NCI-H524 (cell line): ENCODE data around the gene TRIB2.
"Not testable (repeated sequence)": the region's sequence is repeated elsewhere in the genome, so short reads cannot be mapped to it uniquely, and the experiment has no call there.

Experiments used
- DNase-seq, 2 experiments: peaks; one replicate each; lab custom pipeline; 2025; lab: John Stamatoyannopoulos, UW

TRIB2 gene

DNA sequence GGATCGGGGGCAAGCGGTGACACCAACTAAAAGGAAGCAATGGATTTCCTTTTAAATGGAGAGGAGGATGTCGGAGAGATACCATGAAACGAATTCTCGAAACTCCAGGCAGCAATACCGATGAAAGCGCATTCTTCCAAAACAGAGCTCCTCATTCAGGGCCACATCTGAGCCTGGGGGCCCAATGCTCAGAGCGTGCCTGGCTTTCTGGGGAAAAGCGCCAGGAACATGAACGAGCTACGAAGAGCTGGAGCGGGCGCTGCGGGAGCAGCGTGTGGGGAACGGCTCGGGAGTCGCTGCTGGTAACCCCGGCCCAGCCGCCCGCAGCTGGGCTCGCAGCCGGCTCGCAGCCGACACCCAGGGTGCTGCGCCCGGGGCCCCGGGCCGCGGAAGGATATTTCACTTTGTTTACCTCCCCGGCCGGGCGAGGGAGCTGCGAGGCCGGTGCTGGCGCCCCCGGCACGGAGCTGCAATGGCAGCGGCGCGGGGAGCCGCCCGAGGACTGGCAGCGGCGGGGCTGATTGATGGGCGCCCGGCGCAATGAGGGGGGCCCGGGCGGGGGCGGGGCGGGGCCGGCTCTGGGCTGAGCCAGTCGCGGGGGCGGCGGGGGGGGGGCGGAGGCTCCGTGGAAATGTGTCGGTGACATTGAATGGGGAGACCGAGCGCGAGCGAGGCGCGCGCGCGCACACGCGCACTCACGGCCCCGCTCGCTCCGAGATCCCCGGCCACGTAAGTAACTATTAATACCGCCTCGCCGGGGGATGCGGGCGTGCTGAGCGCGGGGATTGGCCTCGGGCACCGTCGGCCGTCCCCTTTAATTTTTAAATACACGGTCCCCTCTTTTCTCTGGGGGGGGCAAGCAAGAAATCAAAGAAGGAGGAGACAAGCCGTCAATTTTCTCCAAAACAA lies at the start of gene TRIB2:
Gene TRIB2, plus strand, starts transcription at position 655 of the 909 bp plus-strand sequence. CDS start 1,372 bp downstream, outside the sequence.
- DNase-seq = peak; percentile 82 to 93

DNA sequence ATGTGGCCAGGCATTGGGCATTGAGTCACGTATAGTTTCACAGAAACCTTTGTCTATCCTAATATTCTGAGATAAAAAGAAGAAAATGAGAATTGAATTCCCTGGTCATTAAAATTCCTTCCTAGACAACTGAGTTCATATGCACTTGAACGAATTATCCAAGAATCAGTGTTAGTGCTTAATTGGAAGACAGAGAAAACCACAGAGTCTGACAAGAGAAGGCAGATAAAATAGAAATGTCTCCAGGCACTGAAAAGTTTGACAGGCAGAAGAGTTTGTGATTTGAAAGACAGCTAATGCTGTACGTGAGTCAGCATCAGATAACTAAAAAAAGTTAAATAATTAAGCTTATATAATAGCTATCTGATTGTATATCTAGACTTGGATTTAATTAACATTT lies 47.7 kb upstream of the TRIB2 start:
- no peak for DNase-seq

DNA sequence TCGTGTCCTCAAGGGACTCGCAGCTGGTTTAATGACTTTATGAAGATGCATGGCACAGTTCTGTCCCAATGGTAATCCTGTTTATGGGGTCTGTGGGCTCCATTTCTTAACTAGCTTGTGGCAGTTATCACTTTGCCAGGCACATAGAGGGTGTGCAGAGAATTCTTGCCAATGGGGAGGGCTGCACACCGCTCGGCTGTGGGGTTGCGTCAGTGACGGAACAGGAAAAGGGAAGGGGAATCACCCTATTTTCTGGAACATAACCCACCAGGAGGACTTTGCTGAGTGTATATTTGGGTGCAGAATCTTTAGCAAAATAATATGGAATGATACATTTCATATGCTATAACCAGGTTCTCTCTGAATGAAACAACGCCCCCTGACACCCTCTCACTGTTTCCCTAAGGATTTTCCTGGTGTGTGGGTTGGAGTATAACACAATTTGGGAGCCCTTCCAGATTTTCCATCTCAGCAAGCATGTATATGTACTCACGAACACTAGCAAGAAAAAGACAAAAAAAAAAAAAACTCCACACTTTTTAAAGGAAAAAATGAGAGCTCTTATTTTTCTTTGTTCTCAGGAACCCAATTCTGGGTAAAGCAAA lies 43.9 kb upstream of the TRIB2 start:
- DNase-seq = no peak

DNA sequence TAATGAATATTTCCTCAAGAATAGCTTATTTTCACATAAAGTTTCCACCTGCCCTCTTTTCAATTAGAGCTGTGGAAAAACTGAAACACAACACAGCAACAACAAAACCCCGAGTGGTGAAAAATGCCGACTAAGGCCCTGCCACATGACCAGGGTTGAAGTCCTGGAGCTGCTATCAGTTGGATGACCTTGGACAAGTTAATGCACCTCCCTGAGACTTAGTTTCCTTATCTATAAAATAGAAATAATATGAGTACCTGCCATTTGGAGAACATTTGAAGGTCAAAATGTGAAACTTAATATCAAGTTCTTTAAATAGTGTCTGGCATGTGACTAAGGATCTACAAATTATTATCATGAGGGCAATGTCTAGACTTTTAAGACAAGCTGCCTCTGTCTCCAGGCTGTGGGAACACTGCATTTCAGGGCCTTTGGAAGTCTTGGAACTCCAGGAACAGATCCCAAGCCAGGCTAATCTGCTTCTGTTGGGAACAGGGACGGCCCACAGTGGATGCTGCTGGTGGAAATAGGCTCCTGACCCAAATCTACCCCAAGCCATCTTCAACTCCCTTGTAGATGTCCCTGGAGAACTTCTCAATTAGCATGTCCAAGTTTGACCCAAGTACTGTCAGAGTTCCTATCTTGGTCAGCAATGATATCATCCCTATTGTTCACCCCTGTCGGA lies 42.0 kb upstream of the TRIB2 start:
- no peak for DNase-seq

DNA sequence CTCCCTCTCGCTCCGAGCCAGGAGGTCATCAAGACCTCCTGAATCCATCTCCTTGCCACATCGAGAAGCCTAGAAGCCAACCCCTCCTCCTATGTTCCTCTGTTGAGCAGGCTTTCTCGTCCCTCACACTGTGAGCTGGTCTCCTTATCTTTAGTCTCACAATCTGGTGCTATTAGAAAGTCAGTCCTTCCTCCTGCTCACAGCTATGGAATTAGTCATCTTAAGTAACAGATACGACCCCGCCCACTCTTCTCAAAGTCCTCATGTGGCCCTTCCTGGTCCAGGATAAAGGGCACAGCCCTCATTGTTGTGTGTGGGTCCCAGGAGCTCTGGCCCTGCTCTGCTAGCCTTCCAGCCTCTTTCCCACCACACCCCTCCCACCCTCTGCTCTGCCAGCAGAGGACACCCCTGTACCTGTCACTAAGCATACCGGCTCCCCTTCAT lies 41.4 kb upstream of the TRIB2 start:
- no peak for DNase-seq

DNA sequence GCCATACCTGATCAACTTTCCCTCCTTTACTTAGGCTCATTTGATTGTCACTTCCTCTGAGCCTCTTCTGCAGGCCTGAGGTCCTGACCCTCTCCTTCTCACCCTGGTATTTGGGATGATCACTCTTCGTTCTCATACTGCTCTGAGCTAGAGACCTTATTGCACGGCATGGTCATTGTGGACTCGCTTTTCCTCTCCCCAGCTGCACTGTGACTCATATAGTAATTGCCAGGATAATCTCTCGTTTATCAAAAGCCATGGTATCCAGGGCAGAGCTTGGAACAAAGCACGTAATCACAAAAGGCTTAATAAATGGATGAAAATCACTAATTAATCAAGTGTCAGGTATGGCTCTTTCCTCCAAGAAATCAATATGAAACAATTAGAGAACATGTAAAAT lies 40.9 kb upstream of the TRIB2 start:
- no peak for DNase-seq

DNA sequence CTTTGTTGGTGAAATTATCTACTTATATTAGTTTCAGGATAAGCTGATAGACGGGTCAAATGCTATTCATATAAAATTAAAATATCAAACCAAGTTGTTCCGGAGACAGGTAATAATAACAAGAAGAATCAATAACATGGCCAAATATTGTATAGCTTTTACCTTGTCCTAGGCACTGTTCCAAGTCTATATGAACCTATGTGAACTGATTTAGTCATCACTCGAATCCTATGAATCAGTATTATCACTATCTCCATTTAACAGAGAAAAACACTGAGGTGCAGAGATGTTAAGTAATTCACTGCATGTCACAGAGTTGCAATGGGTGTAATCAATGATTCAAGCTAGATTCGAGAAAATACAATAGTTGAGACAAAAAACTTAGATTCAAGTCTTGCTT lies 40.0 kb upstream of the TRIB2 start:
- no peak for DNase-seq

DNA sequence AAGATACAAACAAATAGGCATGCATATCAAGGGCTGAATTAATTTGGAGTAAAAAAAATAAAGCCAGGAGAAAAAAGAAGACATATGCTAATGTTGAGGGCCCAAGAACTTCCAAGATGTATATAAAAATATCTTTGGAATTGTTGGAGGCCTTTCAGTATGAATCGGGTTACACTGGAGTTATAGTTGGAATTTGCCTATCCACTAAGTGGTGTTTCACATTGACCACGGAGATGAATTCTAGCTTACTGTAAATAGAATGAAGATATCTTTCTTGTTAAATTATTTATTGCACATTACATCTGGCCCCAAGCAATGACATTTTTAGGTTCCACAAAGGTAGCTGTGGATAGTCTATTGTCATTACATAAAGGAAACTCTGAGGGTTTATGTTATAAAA lies 38.5 kb upstream of the TRIB2 start:
- no peak for DNase-seq

DNA sequence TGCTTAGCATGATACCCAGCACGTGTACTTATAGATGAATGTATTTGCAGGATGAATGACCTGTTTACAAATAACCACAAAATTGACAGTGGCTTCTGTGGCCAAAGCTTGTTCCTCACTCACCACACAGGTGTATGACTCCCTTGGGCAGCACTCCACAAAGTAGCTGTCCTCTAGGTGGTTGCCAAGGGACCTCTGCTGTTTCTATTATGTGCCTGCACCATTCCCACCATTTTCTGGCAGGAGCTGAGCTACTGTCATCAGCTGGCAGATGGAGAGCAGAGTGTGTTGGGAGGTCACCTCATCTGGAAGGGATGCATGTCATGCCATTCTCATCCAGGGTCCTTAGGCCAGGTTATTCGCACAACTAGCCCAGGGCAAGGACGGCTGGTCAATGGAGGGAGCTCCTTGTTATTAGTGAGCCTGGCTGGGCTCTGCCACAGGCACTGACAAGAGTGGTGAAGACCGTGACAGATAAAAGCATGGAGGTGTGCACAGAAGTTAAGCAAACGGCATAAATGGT lies 37.1 kb upstream of the TRIB2 start:
- no peak for DNase-seq

DNA sequence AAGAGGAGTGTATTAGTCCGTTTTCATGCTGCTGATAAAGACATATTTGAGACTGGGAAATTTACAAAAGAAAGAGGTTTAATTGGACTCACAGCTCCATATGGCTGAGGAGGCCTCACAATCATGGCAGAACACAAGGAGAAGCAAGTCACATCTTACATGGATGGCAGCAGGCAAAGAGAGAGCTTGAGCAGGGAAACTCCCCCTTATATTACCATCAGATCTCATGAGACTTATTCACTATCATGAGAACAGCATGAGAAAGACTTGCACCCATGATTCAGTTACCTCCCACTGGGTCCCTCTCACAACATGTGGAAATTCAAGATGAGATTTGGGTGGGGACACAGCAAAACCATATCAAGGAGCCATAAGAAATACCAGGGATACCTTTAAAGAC lies 36.6 kb upstream of the TRIB2 start:
- not testable (repeated sequence) for DNase-seq

DNA sequence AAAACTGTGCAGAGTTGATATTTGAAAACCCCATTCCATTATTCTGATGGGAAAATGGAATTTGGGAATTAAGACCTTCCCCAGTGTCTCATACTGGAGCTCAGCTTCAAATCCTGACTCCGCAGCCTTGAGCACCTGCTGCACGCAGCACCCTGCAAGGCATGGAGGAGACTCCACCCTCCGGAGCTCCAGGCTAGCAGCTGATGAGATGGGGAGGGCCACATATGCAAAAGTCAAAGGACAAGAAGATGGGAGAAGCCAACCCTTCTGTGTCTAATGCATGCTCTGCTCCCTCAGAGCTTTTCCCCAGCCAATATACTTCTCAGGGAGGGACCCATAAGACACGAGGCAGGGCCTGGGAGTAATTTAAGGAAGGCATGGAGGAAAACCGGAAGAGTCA lies 34.7 kb upstream of the TRIB2 start:
- no peak for DNase-seq

DNA sequence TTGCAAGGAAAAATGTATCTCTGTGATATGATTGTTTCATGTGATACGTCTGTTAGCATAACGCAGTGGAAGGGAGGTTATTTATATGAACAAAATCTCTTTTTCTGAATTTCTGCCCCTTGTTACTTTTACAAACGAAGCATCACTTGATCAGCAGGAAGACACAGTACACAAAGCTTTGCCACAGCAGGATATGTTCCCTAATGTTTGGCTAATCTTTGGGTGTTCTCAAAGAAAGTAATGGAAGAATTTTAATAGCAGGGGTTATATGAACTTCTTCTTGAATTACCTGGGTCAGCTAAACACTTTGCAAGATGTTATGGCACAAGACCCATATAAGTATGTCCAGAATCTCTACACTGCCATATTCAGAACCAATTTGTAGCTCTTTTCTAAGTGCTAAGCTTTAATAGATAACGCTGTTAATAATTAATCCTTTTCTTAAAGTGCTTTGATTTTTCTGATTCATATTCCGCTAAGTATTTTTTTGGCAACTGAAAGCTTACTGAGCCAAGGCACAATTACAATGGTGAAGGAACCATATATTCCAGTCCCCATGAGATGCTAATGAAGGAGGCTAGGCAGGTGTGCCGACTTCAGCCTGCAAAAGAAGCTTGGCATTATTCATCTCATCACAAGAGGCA lies 33.2 kb upstream of the TRIB2 start:
- no peak for DNase-seq

DNA sequence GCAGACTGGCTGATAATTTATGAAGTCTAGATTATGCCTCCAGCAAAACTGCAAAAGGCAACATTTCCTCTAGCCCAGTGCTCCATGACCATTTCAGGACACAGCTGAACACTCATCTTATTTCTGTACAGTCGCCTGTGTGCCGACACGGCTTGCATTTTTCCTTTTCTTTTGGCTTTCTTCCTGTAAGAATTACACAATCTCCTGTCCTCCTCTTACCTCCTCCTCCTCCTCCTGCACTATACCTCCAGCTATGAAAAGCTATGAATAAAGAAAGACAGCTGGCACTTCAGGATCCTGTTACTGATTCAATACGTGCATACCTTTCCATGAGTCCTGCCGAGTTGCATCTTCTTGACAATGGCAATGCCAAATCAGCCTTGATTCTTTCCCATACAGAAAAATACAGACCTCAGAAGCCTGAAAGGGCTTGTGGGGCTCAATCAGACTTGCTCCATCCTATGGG lies 32.2 kb upstream of the TRIB2 start:
- peak; percentile 35 to 81 for DNase-seq

DNA sequence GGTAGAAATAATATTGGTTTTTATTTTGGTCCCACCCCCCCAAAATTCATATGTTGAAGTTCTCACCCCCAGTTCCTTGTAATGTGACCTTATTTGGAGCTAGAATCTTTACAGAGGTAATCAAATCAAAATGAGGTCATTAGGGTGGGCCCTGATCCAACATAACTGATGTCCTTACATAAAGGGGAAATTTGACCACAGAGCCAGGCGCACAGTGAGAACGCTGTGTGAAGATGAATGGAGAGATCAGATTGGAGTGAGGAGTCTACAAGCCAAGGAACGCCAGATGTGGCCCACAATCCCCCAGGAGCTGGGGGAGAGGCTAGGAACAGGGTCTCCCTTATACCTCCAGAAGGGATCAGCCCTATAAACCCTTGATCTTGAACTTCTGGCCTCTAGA lies 31.6 kb upstream of the TRIB2 start:
- peak; percentile 24 to 60 for DNase-seq

DNA sequence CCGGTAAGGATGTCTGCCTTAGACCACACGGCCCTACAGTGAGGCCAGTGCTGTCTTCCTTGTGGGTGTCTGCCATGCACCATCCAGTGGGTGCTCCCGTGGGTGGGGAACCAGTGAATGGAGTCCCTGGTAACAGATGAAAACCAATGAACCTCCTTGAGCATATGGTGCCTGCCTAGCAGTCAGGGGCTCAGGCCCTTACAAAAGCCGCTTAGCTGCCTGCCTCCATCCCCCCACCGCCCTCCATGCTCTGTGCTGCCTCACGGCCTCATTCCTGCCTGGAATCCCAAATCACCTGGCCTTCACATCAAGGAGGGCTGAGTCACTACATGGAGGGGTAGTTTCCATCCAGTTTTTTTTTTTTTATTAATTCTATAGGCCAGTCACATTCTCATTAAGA lies 30.8 kb upstream of the TRIB2 start:
- peak; percentile 91 to 94 for DNase-seq

DNA sequence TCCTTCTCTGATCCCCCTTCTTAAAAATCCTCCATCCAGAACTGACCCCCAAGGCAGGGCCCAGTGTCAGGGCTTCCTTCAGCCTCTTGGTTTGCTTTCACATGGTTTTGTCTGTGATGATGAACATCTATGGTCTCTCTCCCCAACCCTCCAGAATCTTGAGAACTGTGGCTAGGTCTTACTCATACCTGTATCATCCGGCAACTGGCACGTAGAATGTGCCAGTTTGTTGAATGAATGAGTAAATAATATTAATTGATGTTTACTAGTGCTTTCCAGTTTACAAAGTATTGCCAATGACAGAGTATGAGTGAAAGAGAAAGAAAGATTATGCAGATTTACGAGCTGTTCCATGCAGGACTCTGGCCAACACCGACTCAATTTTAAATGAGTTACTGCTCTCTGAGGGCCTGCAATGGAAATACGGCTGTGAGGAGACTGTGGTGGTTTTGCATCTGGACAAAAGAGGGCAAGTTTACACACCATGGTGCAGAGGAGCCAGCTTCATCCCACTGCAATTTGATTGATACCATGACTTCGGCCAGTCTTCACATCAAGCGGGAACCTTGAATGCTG lies 29.9 kb upstream of the TRIB2 start:
- DNase-seq = no peak

DNA sequence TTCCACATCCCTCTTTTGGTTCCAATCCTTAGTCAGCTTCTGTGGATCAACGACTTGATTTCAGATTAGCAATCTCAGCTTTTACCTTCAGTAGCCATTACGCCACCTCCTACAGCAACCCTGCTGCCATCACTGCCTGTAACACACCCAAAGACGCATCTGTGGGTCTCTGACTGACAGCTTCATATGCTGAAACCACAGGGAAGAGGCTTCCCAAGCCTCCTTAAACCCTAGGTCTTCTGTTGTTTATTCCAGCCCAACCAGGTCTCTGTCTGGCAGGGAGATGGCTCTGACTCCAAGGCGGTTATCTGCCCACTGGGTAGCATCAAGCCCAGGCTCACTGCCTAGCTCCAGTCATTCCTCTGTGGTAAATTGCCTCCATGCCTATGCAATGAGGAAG lies 28.6 kb upstream of the TRIB2 start:
- no peak for DNase-seq

DNA sequence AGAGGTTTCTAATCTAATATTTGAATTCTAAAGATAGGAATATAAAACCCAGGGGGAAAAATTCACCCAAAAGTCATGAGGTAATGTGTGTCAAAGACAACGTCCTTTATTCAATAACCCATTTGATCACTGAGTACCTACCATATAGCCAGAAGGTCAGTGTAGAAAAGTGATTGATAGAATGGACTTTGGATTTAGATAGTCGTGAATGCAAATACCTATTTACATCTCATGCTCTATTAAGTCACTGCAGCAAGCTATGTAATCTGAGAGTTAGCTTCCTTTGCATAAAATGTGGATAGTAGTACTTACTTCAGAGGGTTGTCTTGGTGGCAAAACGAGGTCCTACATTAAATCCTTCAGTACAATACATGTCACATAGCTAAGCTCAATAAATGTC lies 27.8 kb upstream of the TRIB2 start:
- no peak for DNase-seq

DNA sequence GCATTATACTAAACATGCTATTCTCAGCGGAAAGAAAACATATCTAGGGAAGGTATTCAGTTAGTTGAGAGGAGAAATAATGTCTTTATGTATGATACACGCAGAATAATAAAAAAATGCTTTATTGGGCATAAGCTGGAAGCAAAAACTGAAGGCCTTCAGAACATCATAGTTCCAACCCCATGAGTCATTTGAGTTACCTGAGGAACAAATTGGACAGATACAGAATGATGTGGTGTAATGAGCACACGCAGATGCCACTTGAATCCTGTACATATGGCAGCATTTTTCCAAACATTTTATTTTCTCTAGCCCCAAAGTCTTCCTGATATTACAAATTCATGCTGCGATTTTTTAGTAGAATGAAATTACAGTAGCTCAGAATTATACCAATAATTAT lies 23.2 kb upstream of the TRIB2 start:
- DNase-seq = no peak

DNA sequence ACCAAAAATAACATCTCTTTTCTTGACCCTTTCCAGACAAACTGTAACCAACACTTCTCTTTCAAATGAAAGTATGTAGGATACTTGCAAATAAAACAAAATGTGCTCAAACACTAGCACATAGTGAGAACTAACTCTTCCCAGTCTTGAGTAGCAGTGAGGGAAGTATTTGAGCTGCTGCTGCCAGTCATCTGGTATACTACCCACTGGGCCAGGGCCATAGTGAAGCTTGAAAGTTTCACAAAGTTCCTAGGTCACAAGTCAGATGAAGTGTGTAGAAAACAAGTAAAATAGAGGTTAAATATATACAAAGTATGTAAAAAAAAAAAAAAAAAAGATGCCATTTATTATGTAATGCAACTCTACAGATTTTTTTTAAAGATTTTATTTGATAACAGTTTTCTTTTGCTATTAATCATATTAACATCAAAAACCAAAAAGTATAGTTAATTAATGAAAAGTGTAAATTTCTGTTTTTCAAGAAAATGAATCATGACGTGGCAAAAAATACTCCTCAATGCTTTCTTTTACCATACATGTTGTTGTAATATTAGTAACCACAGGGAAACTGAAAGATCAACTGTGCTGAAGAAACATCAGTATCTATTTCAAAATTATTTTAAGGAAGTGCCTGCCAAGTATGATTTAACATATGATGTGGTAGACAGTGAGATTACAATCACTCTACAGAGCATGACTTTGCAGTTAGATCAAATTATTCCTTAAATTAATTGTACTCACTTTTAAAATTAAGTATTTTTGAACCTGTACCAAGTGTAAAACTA lies 21.6 kb upstream of the TRIB2 start:
- no peak for DNase-seq

DNA sequence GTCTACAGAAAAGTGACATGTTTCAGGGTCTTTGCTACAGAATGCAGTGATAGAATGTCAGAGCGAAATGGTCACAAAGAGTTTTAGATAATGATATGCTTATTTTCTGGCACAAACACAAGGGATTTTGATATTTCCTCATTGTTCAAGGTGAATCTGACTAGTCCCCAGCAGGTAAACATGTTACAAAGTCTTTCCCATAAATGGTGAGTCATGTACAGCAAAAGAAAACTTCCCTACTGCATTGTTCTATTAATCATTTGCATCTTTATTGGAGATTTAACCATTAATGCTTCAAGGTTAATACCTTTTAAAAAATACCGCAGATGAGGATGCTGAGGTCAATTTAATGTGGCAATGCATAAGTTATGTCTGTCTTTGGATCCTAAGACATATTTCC lies 19.1 kb upstream of the TRIB2 start:
- no peak for DNase-seq
